ENCODE data around the gene NAB2.

The NAB2 gene

DNA sequence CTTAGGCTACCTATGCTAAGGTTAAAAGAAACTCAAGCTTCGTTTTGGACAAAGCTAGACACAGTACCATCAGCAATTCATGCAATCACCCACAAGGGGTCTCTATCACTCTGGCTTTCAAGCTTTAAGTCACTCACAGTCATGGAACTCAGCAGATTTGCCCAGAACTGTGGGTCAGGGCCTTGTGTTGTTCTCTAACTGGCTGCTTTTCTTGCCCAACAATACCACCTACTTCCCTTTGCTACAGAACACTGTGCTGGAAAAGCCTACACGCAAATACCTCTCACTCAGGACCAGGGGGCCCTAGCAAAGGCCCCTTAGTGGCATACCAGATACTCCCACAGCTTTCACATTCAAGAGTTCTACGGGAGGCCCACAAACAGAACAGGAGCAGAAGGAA, 19.4 kb upstream of the NAB2 start (continued):
- TF ChIP-seq REPIN1 (tag by site-specific recombination; IDR thresholded peaks at IDR 0.05; ENCODE audit: low read depth) (no peak), ZIC2 (tag by site-specific recombination; IDR thresholded peaks at IDR 0.05) (no peak), GLI2 (tag by site-specific recombination; IDR thresholded peaks at IDR 0.05; ENCODE audit: borderline replicate concordance, low read depth) (no peak), ZNF792 (tag by site-specific recombination; IDR thresholded peaks at IDR 0.05) (no peak), SP7 (tag by site-specific recombination; IDR thresholded peaks at IDR 0.05) (no peak), FEZF1 (tag by site-specific recombination; IDR thresholded peaks at IDR 0.05) (no peak), ZNF548 (tag by site-specific recombination; IDR thresholded peaks at IDR 0.05) (no peak), HOXA7 (CRISPR knock-in tag; IDR thresholded peaks at IDR 0.05; ENCODE audit: borderline replicate concordance) (no peak), ZNF214 (tag by site-specific recombination; IDR thresholded peaks at IDR 0.05; ENCODE audit: borderline replicate concordance) (no peak), ZSCAN30 (tag by site-specific recombination; IDR thresholded peaks at IDR 0.05) (0 out of 2 replicates have a peak, but pooled peaks have one; percentile 26), ZNF629 (tag by site-specific recombination; IDR thresholded peaks at IDR 0.05) (no peak), ZNF16 (tag by site-specific recombination; IDR thresholded peaks at IDR 0.05; ENCODE audit: low read depth) (no peak), ZNF76 (tag by site-specific recombination; IDR thresholded peaks at IDR 0.05; ENCODE audit: borderline replicate concordance, low read depth) (no peak), TCF7L2 (IDR thresholded peaks at IDR 0.05; ENCODE audit: borderline replicate concordance, low read depth, low read length) (no peak), RBAK (tag by site-specific recombination; IDR thresholded peaks at IDR 0.05) (no peak), ZSCAN16 (tag by site-specific recombination; IDR thresholded peaks at IDR 0.05) (no peak), YY1 (tag by site-specific recombination; IDR thresholded peaks at IDR 0.05) (no peak), ZFHX2 (tag by site-specific recombination; conservative IDR thresholded peaks at IDR 0.05) (peak; percentile 24; the same call in 1 of the 2 replicates), ZNF2 (tag by site-specific recombination; IDR thresholded peaks at IDR 0.05) (0 out of 2 replicates have a peak, but pooled peaks have one; percentile 57), ZNF561 (tag by site-specific recombination; IDR thresholded peaks at IDR 0.05; ENCODE audit: borderline replicate concordance) (0 out of 2 replicates have a peak, but pooled peaks have one; percentile 15), ZNF623 (tag by site-specific recombination; IDR thresholded peaks at IDR 0.05) (no peak), ZNF596 (tag by site-specific recombination; IDR thresholded peaks at IDR 0.05) (no peak), GLIS1 (tag by site-specific recombination; IDR thresholded peaks at IDR 0.05) (no peak), ZFP37 (tag by site-specific recombination; IDR thresholded peaks at IDR 0.05) (no peak), ZNF404 (tag by site-specific recombination; IDR thresholded peaks at IDR 0.05) (no peak), ZNF768 (tag by site-specific recombination; IDR thresholded peaks at IDR 0.05) (no peak)
- TF ChIP-seq, protein P1, sequence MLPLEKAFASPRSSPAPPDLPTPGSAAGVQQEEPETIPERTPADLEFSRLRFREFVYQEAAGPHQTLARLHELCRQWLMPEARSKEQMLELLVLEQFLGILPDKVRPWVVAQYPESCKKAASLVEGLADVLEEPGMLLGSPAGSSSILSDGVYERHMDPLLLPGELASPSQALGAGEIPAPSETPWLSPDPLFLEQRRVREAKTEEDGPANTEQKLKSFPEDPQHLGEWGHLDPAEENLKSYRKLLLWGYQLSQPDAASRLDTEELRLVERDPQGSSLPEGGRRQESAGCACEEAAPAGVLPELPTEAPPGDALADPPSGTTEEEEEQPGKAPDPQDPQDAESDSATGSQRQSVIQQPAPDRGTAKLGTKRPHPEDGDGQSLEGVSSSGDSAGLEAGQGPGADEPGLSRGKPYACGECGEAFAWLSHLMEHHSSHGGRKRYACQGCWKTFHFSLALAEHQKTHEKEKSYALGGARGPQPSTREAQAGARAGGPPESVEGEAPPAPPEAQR (tag by site-specific recombination; IDR thresholded peaks at IDR 0.05) = no peak
- TF ChIP-seq, protein P2, sequence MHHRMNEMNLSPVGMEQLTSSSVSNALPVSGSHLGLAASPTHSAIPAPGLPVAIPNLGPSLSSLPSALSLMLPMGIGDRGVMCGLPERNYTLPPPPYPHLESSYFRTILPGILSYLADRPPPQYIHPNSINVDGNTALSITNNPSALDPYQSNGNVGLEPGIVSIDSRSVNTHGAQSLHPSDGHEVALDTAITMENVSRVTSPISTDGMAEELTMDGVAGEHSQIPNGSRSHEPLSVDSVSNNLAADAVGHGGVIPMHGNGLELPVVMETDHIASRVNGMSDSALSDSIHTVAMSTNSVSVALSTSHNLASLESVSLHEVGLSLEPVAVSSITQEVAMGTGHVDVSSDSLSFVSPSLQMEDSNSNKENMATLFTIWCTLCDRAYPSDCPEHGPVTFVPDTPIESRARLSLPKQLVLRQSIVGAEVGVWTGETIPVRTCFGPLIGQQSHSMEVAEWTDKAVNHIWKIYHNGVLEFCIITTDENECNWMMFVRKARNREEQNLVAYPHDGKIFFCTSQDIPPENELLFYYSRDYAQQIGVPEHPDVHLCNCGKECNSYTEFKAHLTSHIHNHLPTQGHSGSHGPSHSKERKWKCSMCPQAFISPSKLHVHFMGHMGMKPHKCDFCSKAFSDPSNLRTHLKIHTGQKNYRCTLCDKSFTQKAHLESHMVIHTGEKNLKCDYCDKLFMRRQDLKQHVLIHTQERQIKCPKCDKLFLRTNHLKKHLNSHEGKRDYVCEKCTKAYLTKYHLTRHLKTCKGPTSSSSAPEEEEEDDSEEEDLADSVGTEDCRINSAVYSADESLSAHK (tag by site-specific recombination; IDR thresholded peaks at IDR 0.05) = no peak
- TF ChIP-seq, protein P3, sequence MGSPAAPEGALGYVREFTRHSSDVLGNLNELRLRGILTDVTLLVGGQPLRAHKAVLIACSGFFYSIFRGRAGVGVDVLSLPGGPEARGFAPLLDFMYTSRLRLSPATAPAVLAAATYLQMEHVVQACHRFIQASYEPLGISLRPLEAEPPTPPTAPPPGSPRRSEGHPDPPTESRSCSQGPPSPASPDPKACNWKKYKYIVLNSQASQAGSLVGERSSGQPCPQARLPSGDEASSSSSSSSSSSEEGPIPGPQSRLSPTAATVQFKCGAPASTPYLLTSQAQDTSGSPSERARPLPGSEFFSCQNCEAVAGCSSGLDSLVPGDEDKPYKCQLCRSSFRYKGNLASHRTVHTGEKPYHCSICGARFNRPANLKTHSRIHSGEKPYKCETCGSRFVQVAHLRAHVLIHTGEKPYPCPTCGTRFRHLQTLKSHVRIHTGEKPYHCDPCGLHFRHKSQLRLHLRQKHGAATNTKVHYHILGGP (tag by site-specific recombination; IDR thresholded peaks at IDR 0.05) = no peak
- TF ChIP-seq, protein P4, sequence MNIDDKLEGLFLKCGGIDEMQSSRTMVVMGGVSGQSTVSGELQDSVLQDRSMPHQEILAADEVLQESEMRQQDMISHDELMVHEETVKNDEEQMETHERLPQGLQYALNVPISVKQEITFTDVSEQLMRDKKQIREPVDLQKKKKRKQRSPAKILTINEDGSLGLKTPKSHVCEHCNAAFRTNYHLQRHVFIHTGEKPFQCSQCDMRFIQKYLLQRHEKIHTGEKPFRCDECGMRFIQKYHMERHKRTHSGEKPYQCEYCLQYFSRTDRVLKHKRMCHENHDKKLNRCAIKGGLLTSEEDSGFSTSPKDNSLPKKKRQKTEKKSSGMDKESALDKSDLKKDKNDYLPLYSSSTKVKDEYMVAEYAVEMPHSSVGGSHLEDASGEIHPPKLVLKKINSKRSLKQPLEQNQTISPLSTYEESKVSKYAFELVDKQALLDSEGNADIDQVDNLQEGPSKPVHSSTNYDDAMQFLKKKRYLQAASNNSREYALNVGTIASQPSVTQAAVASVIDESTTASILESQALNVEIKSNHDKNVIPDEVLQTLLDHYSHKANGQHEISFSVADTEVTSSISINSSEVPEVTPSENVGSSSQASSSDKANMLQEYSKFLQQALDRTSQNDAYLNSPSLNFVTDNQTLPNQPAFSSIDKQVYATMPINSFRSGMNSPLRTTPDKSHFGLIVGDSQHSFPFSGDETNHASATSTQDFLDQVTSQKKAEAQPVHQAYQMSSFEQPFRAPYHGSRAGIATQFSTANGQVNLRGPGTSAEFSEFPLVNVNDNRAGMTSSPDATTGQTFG (tag by site-specific recombination; IDR thresholded peaks at IDR 0.05; ENCODE audit: borderline replicate concordance) = no peak
- TF ChIP-seq, protein P5, sequence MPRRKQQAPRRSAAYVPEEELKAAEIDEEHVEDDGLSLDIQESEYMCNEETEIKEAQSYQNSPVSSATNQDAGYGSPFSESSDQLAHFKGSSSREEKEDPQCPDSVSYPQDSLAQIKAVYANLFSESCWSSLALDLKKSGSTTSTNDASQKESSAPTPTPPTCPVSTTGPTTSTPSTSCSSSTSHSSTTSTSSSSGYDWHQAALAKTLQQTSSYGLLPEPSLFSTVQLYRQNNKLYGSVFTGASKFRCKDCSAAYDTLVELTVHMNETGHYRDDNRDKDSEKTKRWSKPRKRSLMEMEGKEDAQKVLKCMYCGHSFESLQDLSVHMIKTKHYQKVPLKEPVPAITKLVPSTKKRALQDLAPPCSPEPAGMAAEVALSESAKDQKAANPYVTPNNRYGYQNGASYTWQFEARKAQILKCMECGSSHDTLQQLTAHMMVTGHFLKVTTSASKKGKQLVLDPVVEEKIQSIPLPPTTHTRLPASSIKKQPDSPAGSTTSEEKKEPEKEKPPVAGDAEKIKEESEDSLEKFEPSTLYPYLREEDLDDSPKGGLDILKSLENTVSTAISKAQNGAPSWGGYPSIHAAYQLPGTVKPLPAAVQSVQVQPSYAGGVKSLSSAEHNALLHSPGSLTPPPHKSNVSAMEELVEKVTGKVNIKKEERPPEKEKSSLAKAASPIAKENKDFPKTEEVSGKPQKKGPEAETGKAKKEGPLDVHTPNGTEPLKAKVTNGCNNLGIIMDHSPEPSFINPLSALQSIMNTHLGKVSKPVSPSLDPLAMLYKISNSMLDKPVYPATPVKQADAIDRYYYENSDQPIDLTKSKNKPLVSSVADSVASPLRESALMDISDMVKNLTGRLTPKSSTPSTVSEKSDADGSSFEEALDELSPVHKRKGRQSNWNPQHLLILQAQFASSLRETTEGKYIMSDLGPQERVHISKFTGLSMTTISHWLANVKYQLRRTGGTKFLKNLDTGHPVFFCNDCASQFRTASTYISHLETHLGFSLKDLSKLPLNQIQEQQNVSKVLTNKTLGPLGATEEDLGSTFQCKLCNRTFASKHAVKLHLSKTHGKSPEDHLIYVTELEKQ (tag by site-specific recombination; IDR thresholded peaks at IDR 0.05; ENCODE audit: borderline replicate concordance) = no peak
